Fibroblast of pulmonary artery (primary cell): ENCODE measurements around the gene ZBTB7B.

ENCODE experiments used
- DNase-seq: peaks from one replicate; pipeline ENCODE4 v3.0.0-alpha.2; 2010; ENCODE audit warnings: low read depth
- H3K4me3 ChIP-seq: replicated peaks from 2 replicates; pipeline ENCODE4 v1.5.1; 2011; ENCODE audit warnings: low read depth, mild to moderate bottlenecking, control low read depth, low read length, moderate library complexity
- CTCF ChIP-seq: IDR thresholded peaks from 2 replicates; pipeline ENCODE4 v1.5.1; 2011; ENCODE audit warnings: mild to moderate bottlenecking, control low read depth, low read length, inconsistent platforms; ENCODE audit errors: missing control alignments

Gene ZBTB7B

DNA sequence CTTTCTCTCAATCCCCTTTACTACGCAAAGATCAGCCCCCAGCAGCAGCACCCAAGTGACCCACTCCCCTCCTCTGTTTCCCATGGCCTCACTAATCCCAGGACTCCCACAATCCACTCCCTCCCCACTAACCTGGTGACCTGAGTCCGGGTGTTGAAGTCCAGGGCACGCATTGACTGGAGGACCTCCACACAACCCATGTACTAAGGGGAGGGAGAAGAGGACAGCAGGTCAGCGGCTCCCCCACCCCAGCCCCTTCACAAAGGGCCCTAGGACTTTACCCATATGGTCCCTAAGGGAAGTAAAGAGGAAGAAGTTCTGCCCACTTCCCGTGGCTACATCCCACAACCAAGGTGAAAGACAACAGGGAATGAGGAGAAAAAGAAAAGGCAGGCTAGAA is 33.4 kb upstream of the ZBTB7B start:
- peak overlapping the region; percentile 83 for H3K4me3 ChIP-seq
- no peak for TF ChIP-seq CTCF
- no peak for DNase-seq

DNA sequence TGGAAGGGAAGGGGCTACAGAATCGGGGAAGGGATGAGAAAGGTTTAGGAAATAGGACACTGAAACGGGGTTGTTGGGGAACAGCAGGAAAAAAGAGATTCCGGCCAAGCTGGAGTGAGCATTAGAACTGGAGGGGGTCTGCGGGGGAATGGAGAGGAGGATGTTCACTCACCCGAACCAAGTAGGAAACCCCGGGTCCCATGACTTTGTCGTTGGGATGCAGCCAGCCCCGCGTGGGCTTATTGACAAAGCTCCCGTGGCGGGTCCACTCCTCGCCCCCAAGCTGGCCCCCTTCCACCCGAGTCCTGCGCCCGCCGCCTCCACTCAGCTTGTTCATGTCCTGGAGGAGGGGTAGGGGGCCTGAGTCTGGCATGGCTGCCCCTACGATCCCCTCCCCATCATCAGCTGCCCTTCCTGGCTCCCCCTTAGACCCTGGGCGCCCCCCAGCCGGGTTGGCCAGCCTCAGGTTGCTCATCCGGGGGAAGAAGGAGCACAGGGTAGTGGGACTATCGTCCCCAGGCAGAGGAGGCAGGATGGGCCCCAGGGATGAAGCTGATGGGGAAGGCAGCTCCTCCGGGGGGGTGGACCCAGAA is 32.6 kb upstream of the ZBTB7B start:
- TF ChIP-seq CTCF: no peak
- peak overlapping the region; percentile 83 for H3K4me3 ChIP-seq
- no peak for DNase-seq

DNA sequence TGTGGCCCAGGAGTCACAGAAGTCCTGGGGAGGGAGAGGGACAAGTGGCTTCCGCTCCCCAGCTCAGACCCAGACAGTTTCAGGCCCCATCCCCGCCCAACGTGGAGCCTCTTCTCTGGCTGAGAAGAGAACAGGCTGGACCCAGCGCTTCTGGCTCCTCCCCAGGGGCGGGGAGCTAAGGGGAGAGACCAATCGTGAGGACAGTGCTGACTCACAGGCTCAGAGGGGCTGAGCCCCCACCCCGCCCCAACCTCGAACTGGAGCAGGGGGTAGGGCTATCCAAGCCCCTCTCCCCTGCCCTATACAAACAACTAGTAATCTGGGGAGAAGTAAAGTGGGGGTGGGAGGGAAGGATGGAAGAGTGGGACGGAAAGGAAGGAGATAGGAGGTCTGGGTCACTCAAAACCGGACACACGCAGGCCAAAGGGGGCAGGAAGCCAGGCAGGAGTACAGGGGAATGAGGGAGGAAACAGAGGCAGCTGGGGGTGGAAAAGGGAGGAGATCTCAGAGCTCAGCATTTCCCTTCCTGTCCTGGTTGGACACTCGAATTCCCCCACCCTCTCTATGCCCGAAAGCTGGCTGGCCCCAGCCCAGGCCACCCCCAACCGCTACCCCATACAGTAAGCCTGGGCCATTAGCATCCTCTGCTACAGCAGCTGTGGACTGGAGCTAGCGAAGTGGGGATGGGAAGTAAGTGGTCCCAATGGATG is 31.8 kb upstream of the ZBTB7B start, which contains the start of gene SHC1:
Gene SHC1, minus strand, starts transcription at position 117 of the 710 bp plus-strand sequence. CDS start 221 bp downstream, outside the sequence.
- peak within 1 kb of the TSS; percentile 83 for H3K4me3 ChIP-seq
- TF ChIP-seq CTCF: no peak
- peak; percentile 94 for DNase-seq

GRCh38 chr1:154971341-154971998 is 31.1 kb upstream of the ZBTB7B start:
- TF ChIP-seq CTCF: no peak
- peak overlapping the region; percentile 83 for H3K4me3 ChIP-seq
- DNase-seq: peak; percentile 35

- DNase-seq: no peak
- peak overlapping the region; percentile 83 for H3K4me3 ChIP-seq
- no peak for TF ChIP-seq CTCF
These were observed 30.4 kb upstream of the ZBTB7B start for GRCh38 chr1:154972213-154972516.

GRCh38 chr1:154972517-154973343 is 29.9 kb upstream of the ZBTB7B start:
- TF ChIP-seq CTCF: no peak
- peak; percentile 98 for DNase-seq
- peak overlapping the region; percentile 83 for H3K4me3 ChIP-seq
